ENCODE data around the gene CD37.

The CD37 gene

GRCh38 chr19:49359851-49360820 is 24.9 kb downstream of the CD37 start:
- TF ChIP-seq GATA3 (IDR thresholded peaks at IDR 0.05; ENCODE audit: low read depth, low read length), result no peak
- no peak for TF ChIP-seq GATA2 (IDR thresholded peaks at IDR 0.05; ENCODE audit: low read depth, low read length)

- TF ChIP-seq GATA3 (IDR thresholded peaks at IDR 0.05; ENCODE audit: low read depth, low read length) (no peak), GATA2 (IDR thresholded peaks at IDR 0.05; ENCODE audit: low read depth, low read length) (no peak)
Observed at GRCh38 chr19:49361438-49362047, 26.3 kb downstream of the CD37 start.

GRCh38 chr19:49362048-49362928 is 27.1 kb downstream of the CD37 start, which contains the start of gene TEAD2:
Gene TEAD2, minus strand, starts transcription at chr19:49362416. Its CDS starts 2,341 bp downstream, at chr19:49360075.
- no peak for TF ChIP-seq GATA2 (IDR thresholded peaks at IDR 0.05; ENCODE audit: low read depth, low read length)
- TF ChIP-seq GATA3 (IDR thresholded peaks at IDR 0.05; ENCODE audit: low read depth, low read length), result no peak

GRCh38 chr19:49362929-49363267 is 27.7 kb downstream of the CD37 start:
- TF ChIP-seq GATA2 (IDR thresholded peaks at IDR 0.05; ENCODE audit: low read depth, low read length), result no peak
- TF ChIP-seq GATA3 (IDR thresholded peaks at IDR 0.05; ENCODE audit: low read depth, low read length), result no peak

GRCh38 chr19:49363268-49364082 is 28.3 kb downstream of the CD37 start, which contains the start of gene DKKL1:
Gene DKKL1, plus strand, starts transcription at chr19:49363877. Its CDS starts 122 bp downstream, at chr19:49363999.
- TF ChIP-seq GATA3 (IDR thresholded peaks at IDR 0.05; ENCODE audit: low read depth, low read length), result no peak
- no peak for TF ChIP-seq GATA2 (IDR thresholded peaks at IDR 0.05; ENCODE audit: low read depth, low read length)

- no peak for TF ChIP-seq GATA2 (IDR thresholded peaks at IDR 0.05; ENCODE audit: low read depth, low read length)
- no peak for TF ChIP-seq GATA3 (IDR thresholded peaks at IDR 0.05; ENCODE audit: low read depth, low read length)
Observed at GRCh38 chr19:49364083-49364737, 29.0 kb downstream of the CD37 start.

GRCh38 chr19:49366110-49366509 is 30.9 kb downstream of the CD37 start:
- no peak for TF ChIP-seq GATA2 (IDR thresholded peaks at IDR 0.05; ENCODE audit: low read depth, low read length)
- TF ChIP-seq GATA3 (IDR thresholded peaks at IDR 0.05; ENCODE audit: low read depth, low read length), result no peak

GRCh38 chr19:49368711-49369358 is 33.6 kb downstream of the CD37 start:
- no peak for TF ChIP-seq GATA2 (IDR thresholded peaks at IDR 0.05; ENCODE audit: low read depth, low read length)
- no peak for TF ChIP-seq GATA3 (IDR thresholded peaks at IDR 0.05; ENCODE audit: low read depth, low read length)

- TF ChIP-seq GATA3 (IDR thresholded peaks at IDR 0.05; ENCODE audit: low read depth, low read length), result no peak
- no peak for TF ChIP-seq GATA2 (IDR thresholded peaks at IDR 0.05; ENCODE audit: low read depth, low read length)
Observed at GRCh38 chr19:49371184-49371583, 36.0 kb downstream of the CD37 start.

GRCh38 chr19:49374665-49375434 is 39.6 kb downstream of the CD37 start:
- TF ChIP-seq GATA2 (IDR thresholded peaks at IDR 0.05; ENCODE audit: low read depth, low read length), result no peak
- no peak for TF ChIP-seq GATA3 (IDR thresholded peaks at IDR 0.05; ENCODE audit: low read depth, low read length)

- TF ChIP-seq GATA2 (IDR thresholded peaks at IDR 0.05; ENCODE audit: low read depth, low read length) (no peak), GATA3 (IDR thresholded peaks at IDR 0.05; ENCODE audit: low read depth, low read length) (no peak)
Observed at GRCh38 chr19:49378512-49378911, 43.3 kb downstream of the CD37 start.

All from SH-SY5Y (cell line).